Measurements from ENCODE around the gene KRT28.
"Not testable (repeated sequence)": the region's sequence is repeated elsewhere in the genome, so short reads cannot be mapped to it uniquely, and the experiment has no call there.

The KRT28 gene

DNA sequence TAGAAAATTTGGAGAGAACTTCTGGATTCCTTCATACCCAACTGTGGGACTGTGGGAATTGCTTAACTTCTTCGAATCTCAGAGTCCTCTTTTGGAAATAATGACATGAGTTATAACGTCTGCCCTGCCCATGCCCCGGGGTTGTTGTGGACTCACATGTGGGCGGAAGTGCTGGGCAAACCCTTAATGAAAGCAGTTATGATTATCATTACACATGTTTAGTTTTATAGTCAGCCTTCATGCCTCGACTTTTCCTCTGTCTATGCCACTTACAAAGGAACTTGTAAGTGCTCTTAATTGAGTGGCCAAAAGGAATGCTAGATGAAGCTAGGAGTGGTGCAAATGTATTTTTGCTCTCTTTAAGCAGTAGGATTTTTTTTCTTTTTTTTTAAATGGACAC lies 21.3 kb downstream of the KRT28 start:
- DNase-seq, result no peak

DNA sequence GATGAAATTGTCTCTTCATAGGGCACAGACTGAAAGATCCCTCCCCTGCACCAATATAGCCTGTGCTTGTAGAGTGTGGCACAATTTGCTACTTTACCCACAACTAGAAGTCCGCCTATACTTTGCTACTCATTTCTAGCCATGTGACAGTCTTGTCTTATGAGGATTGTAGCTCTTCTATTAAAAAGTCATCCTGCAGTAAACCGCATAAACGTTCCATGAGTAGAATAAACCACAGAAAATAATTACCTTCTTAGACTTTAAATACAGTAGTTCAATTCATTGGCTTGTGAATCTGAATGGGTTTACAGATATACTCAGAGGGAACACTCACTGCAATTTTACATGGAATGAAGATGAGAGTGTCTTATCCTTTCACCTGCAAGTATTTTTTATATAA lies 21.8 kb downstream of the KRT28 start:
- no peak for DNase-seq

DNA sequence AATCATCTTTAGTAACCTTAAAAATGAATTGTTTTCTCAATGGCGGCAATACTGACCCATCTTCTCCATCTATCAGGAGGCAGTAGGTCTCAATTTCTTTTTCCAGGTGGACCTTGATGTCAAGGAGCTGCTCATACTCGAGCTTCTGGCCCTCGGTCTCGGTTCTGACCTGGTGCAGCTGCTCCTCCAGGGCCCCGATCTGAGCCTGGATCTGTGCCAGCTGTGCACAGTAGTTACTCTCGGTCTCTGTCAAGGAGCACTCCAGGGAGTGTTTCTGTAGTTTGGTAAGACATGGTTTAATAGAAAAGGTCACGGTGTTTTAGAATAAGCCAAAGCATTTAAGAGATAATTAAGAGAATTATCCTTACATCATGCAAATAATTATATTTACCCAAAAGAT lies 22.3 kb downstream of the KRT28 start:
- no peak for DNase-seq

DNA sequence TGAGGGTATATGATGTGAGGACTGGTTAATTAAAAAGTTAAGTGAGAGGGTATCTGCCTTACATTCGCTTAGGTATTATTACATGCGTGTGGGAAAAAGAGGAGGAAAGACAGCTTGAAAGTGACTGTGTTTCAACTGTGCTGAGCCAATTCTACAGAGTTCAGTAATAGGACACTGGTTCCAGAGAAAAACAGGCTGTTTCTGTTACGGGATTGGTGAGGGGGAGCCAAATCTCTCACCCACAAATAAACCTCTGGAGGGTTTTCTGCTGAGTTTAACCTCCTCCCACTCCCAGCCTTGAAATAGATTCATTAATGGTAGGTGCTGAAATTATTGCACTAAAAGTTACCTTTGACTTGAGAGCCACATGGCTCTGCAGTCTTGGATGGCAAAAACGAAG lies 23.8 kb downstream of the KRT28 start:
- DNase-seq, result no peak

DNA sequence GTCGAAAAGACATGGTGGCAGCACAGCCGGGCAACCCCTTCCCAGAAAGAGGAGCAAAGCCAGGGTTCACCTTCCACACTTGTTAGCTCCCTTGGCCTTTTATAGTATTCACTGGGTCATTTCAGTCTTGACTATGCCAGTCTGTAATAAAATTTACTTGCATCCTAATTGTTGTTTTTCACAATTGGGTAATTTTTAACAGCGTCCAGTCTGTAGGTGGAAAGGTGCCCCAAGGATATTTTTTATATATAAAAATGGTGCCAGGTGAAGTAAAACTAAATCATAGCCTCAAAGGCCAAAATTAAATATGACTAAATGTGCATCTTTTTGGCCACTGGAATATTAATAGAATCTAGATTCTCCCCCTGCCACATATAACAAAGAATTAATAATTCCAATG lies 27.7 kb downstream of the KRT28 start, which contains the start of gene KRT26:
KRT26 (minus strand) TSS at position 101 of the 400 bp plus-strand sequence; CDS start at position 13, 88 bp downstream.
- no peak for DNase-seq

DNA sequence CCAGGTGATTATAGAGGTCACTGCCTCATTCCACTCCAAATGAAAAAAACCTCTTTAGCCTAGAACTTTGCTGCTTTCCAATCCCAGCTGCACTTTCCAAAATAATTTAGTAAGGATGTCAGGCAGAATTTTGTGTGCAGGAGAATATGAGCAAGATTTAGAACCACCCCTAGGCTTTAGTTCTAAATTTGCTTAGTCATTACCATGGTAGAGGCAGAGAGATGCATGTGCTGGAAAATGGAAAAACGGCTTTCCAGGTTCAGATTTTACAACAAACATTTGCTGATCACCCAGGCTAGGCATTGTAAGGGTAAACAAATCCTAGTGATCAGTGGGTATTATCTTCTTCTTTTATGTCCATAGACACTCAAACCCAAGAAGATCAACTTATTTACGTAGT lies 34.1 kb downstream of the KRT28 start:
- DNase-seq, result no peak

DNA sequence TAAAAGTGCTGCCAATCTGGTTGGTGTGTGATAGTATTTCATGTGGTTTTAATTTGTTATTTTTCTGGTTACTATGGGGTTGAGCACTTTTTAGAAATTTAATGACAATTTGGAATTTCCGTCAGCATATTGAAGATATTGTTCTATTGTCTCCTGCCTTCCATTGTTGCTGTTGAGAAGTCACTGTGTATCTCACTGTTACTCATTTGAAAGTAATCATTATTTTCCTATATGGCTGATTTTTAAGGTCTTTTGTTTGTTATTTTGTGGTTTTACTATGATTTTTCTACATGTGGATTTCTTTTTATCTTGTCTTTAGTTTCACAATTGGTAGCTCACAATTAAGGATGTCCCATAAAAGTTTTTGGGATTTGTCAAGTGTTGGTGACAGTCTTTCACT lies 36.0 kb downstream of the KRT28 start:
- no peak for DNase-seq

DNA sequence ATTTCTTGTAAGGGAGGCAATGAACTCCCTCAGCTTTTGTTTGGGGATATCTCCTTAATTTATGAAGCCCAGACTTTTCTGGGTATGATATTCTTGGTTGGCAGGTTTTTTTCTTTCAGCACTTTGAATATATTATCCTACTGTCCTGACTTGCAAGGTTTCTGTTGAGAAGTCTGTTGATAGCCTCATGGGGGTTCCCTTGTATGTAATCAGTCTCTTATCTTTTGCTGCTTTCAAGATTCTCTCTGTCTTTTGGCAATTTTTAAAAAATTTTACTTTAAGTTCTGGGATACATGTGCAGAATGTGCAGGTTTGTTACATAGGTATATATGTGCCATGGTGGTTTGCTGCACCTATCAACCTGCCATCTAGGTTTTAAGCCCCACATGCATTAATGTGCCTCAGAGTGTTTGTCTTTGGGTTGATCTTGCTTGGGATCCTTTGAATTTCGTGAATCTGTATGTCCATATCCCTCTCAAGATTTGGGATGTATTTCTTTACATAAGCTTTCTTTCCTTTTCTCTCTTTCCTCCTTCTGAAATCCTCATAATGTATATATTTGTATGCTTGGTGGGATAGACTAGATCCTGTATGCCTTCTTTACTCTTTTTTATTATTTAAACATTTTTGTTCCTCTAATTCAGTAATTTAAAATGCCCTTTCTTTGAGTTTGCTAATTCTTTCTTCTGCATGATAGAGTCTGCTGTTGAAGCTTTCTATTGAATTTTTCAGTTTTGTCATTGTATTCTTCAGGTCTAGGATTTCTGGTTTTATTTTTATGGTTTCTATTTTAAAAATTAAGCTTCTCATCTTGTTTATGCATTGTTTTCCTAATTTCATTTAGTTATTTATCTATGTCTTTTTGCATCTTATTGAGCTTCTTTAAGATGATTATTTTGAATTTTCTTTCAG lies 39.4 kb downstream of the KRT28 start:
- no peak for DNase-seq

DNA sequence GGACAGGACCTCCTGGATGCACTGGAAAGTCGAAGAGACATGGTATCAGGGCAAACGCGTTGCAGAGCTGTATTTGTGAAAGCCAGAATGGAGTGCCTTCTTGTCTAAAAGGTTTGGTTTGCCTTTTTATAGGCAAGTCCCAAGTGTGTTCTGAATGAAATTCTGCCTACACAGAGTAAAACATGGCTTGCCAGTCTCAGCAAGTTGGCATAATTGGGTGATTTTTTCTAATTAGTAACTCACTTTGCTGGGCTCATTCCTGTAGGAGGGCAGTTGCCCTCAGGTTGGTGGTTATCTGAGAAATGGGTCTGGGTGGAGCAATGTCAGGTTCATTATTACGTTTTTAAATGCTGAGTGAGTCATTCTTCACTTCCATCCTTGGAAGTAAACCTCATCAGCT lies 44.5 kb downstream of the KRT28 start, which contains the start of gene KRT25:
KRT25 (minus strand) TSS at position 101 of the 400 bp plus-strand sequence; CDS start at position 41, 60 bp downstream.
- no peak for DNase-seq

DNA sequence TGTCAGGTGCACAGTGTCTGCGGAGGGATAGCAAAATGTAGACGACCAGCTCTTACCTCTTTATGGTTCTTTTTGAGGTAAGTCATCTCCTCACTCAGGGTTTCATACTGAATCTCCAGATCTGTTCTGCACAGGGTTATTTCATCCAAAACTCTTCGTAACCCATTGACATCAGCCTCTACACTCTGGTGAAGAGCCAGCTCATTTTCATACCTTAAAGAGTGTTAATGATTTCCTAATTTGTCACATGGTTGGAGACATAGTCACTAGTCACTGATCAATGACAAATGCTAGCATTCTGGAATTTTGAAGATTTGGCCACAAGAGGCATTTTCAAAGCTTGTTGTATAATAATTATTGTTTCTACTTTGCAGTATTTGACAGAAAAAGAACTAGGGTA lies 46.0 kb downstream of the KRT28 start:
- DNase-seq, result no peak

DNA sequence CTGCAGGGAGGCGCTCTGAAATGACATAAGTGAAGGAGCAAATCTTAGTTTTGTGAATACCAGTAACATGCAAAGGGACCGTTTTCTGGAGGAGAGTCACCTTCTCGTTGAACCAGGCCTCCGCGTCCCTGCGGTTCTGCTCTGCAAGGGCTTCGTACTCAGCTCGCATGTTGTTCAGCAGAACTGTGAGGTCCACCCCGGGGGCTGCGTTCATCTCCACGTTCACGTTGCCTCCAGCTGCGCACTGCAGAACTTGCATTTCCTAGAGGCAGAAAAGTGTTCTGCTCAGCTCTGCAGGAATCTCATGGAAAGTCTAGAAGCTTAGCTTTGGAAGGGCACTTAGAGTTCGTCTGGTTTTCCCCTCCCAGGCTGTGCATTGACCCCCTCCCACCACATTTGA lies 48.7 kb downstream of the KRT28 start:
- no peak for DNase-seq

DNA sequence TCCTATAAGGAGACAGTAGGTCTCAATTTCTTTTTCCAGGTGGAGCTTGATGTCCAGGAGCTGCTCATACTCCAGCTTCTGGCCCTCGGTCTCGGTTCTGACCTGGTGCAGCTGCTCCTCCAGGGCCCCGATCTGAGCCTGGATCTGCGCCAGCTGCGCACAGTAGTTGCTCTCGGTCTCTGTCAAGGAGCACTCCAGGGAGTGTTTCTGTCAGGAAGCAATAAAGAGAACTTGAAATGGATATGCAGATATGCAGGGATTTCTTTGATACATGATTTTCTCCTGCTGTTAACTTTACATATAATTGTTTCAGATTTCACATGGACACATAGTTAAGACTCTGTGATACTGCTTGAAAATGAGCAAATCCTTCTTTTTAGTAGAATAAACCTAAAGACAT lies 49.4 kb downstream of the KRT28 start:
- DNase-seq, result no peak

DNA sequence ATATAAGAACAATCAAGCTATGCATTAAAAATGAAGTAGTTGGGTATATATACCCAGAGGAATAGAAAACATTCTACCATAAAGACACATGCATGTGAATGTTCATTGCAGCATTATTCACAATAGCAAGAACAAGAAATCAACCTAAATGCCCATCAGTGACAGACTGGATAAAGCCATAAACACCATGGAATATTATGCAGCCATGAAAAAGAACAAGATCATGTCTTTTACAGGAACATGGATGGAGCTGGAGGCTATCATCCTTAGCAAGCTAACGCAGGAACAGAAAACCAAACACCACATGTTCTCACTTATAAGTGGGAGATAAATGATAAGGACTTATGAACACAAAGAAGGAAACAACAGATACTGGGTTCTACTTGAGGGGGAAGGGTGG lies 51.1 kb downstream of the KRT28 start:
- DNase-seq, result not testable (repeated sequence)

All from NCI-H1694 (cell line).